Panc1 (cell line): ENCODE results near the gene SF3A2.

ENCODE experiments used
- POLR2AphosphoS5 ChIP-seq: IDR thresholded peaks from 2 replicates; pipeline ENCODE4 v1.6.1; 2012; ENCODE audit warnings: mild to moderate bottlenecking, low read depth, low read length, moderate library complexity
- SIN3A ChIP-seq: IDR thresholded peaks from 2 replicates; pipeline ENCODE4 v1.6.1; 2012; ENCODE audit warnings: low read depth, mild to moderate bottlenecking, low read length, moderate library complexity, borderline replicate concordance; ENCODE audit not compliant: insufficient read depth
- TF ChIP-seq, protein P1 (sequence below): fragments of 450-650 bp; IDR thresholded peaks from 2 replicates; pipeline ENCODE4 v1.5.1; 2017; ENCODE audit warnings: mild to moderate bottlenecking

DNA sequence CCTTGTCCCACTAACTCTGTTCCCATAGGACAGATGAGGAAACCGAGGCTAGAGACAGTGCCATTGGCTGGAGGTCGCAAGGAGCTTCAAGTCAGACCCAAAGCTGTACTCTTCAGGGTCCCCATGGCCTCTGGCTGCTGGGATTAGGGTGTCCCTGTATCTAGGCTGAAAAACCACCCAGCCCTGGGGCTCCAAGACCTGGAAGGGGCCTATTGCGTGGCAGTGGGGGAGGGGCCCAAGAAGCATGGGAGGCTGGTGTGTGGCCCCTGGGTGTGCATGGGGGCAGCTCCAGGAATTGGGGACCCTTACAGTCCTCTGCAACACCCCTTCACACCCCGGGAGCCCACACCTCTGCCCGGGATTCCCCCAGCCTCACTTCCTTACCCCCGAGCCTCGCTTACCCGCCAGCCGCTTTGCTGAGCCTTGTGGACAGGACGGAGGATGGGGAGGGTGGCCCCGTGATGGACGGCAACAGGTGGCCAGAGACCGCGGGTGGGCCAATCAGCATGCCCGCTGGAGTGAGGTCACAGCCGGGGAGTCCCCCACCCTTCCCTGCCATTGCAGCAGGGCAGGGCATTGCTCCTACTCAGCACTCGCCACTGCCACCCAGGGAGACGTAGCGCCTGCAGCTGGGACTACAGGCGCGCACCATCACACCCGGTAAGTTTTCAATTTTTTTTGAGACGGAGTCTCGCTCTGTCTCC is 19.5 kb downstream of the SF3A2 start, which contains the start of gene JSRP1:
- TF ChIP-seq, protein P1, sequence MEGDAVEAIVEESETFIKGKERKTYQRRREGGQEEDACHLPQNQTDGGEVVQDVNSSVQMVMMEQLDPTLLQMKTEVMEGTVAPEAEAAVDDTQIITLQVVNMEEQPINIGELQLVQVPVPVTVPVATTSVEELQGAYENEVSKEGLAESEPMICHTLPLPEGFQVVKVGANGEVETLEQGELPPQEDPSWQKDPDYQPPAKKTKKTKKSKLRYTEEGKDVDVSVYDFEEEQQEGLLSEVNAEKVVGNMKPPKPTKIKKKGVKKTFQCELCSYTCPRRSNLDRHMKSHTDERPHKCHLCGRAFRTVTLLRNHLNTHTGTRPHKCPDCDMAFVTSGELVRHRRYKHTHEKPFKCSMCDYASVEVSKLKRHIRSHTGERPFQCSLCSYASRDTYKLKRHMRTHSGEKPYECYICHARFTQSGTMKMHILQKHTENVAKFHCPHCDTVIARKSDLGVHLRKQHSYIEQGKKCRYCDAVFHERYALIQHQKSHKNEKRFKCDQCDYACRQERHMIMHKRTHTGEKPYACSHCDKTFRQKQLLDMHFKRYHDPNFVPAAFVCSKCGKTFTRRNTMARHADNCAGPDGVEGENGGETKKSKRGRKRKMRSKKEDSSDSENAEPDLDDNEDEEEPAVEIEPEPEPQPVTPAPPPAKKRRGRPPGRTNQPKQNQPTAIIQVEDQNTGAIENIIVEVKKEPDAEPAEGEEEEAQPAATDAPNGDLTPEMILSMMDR, result no peak
- TF ChIP-seq SIN3A (no peak), POLR2AphosphoS5 (no peak)
